GM23248 (cell line): ENCODE results near the gene PDCD1LG2.

Source experiments
- EZH2 ChIP-seq: fragments of 200-600 bp; sonication (generic); IDR thresholded peaks from 2 replicates; pipeline ENCODE4 v1.6.1; 2018; ENCODE audit warnings: antibody characterized with exemption, mild to moderate bottlenecking; ENCODE audit not compliant: insufficient read depth, poor library complexity, severe bottlenecking
- EZH2phosphoT487 ChIP-seq: fragments of 200-600 bp; sonication (generic); IDR thresholded peaks from 2 replicates; pipeline ENCODE4 v1.6.1; 2018; ENCODE audit warnings: antibody characterized with exemption, moderate library complexity, mild to moderate bottlenecking, low read depth; ENCODE audit not compliant: insufficient read depth

GRCh38 chr9:5554254-5554653, 43.9 kb downstream of the PDCD1LG2 start:
- no peak for TF ChIP-seq EZH2
- TF ChIP-seq EZH2phosphoT487, result no peak
